Lower leg skin (tissue), 4 donors: ENCODE measurements around the gene ZNF311. TPM values are rescaled to one million over a fixed set of nuclear protein-coding genes. Genes with fewer than 3 reads are reported as not detected.

ENCODE experiments used
- DNase-seq, 2 donors: peaks; one replicate each; pipeline ENCODE4 v3.0.0-alpha.2; 2019; ENCODE audit warnings: low spot score in 2 of 2
- H3K4me3 ChIP-seq: fragments of 200-600 bp; sonication (generic); 2 replicates; pipeline ENCODE4 v1.5.1; 2017; ENCODE audit warnings: mild to moderate bottlenecking, low read depth; ENCODE audit not compliant: poor library complexity, severe bottlenecking
- CTCF ChIP-seq, 3 donors: fragments of 450-650 bp; IDR thresholded peaks; one replicate each; pipeline ENCODE4 v1.5.1; 2016; ENCODE audit warnings: antibody characterized with exemption in 3 of 3, mild to moderate bottlenecking in 3 of 3, moderate library complexity in 2 of 3
- POLR2A ChIP-seq, 2 donors: fragments of 450-650 bp; IDR thresholded peaks; one replicate each; pipeline ENCODE4 v1.6.1; 2016 to 2017; ENCODE audit warnings: antibody characterized with exemption in 2 of 2, mild to moderate bottlenecking in 1 of 2, moderate library complexity in 1 of 2
- WGBS, 2 donors: methylation state at CpG; one replicate each; pipeline ENCODE4 v1.1.5; 2018; 5-methylcytosine and 5-hydroxymethylcytosine counted together
- intact Hi-C: fragments of 100-400 bp; cut with DNase I; formaldehyde crosslinking; loops from one replicate; pipeline ENCODE4 v1.15.0; 2023; ENCODE audit warnings: low total_unique reads
- total RNA-seq, 4 donors: library from RNA; depleted of rRNA; stranded (reverse); fragments of >200 nt; gene quantifications; one replicate each; pipeline ENCODE4 v1.1.0, GENCODE V29; 2016

Gene ZNF311
- total RNA-seq, 4 donors from 2014 or later: 0.69 to 1.4 (median 1.1) TPM; not detected in 1

DNA sequence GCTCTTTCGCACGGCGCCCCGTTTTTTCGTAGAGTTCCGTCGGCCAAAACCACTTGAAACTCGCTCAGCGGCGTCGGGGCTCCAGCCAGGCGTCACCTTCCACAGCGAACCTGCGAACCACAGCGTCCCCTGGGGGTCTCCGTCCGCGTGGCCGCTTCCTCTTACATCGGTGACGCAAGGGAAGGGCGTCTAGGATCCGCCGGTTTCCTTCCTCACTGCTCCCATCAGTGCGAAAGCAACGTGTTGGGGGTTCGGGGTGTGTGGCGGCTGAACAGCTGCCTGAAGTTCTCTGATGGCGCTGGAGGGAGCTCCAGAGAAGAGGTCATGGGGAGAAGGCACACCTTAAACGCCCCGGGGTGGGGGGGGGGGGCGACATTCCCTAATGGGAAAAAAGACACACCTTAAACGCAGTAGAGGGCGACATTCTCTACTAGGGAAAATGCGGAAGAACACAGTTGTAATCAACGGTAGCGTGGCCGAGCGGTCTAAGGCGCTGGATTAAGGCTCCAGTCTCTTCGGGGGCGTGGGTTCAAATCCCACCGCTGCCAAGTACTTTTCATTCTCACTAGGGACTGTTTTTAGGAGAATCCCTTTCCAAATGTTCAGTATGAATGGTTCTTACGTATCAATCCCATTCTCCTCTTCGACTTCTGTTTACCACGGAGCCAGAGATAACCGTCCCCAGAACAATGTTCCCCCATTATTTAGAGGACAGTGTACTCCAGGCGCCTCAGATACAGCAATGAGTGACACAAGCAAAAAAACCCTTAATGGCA is 16.4 kb downstream of the ZNF311 start:
- no peak overlapping the region for H3K4me3 ChIP-seq
- DNase-seq: peak in 1 of 2 donors; percentile 90
- intact Hi-C loops: no loop called here
- 15 to 18% methylated on average over 36 to 48 of the region's 48 CpGs for WGBS, 2 donors
- TF ChIP-seq CTCF (IDR thresholded peaks at IDR 0.05): no peak
- no peak for TF ChIP-seq POLR2A (IDR thresholded peaks at IDR 0.05)

DNA sequence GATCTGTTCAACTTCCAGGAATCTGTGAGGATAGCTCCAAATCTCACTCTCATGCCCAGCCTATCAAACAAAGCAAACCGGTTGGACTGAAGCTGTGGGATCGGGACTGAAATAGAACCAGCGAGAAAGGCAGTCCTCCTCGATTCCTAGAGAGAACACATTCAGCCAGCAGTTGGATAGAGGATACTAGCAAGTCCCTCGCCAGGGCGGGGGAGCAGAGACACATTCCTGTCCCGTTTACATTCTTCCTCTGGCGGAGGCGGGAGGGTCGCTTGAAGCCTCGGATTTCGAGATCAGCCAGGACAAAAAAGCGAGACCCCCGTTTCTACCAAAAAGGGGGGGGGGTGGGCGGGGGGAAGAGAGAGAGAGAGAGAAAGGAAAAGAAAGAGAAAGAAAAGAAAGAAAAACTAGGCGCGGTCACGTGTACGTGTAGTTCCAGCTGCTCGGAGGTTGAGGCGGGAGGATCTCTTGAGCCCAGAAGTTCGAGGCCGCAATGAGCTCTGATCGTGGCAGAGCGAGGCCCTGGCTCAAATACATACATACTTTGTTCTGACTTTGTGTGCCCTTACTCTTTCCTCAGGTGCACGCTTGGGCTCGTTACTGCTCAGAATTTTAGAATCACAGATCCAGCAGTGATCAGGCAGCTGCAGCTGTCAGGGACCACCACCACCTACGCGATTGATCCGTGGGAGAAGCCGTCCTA is 19.5 kb downstream of the ZNF311 start:
- intact Hi-C loops: no loop called here
- H3K4me3 ChIP-seq: peak overlapping the region; percentile 21
- no peak for TF ChIP-seq POLR2A (IDR thresholded peaks at IDR 0.05)
- peak; percentile 85 to 96 for DNase-seq
- 9% methylated on average over 30 to 31 of the region's 31 CpGs for WGBS, 2 donors

- TF ChIP-seq POLR2A (IDR thresholded peaks at IDR 0.05): no peak
- TF ChIP-seq CTCF (IDR thresholded peaks at IDR 0.05): no peak
- intact Hi-C loops: no loop called here
- no peak overlapping the region for H3K4me3 ChIP-seq
- WGBS, 2 donors: 69 to 76% methylated on average over 5 of the region's 5 CpGs
- DNase-seq: no peak
Observed at GRCh38 chr6:28983838-28984237, 21.3 kb downstream of the ZNF311 start.

GRCh38 chr6:28982476-28983266 is 22.4 kb downstream of the ZNF311 start:
- no peak for DNase-seq
- intact Hi-C loops: no loop called here
- 20 to 22% methylated on average over 17 of the region's 17 CpGs for WGBS, 2 donors
- TF ChIP-seq CTCF (IDR thresholded peaks at IDR 0.05) (no peak), POLR2A (IDR thresholded peaks at IDR 0.05) (no peak)
- no peak overlapping the region for H3K4me3 ChIP-seq

DNA sequence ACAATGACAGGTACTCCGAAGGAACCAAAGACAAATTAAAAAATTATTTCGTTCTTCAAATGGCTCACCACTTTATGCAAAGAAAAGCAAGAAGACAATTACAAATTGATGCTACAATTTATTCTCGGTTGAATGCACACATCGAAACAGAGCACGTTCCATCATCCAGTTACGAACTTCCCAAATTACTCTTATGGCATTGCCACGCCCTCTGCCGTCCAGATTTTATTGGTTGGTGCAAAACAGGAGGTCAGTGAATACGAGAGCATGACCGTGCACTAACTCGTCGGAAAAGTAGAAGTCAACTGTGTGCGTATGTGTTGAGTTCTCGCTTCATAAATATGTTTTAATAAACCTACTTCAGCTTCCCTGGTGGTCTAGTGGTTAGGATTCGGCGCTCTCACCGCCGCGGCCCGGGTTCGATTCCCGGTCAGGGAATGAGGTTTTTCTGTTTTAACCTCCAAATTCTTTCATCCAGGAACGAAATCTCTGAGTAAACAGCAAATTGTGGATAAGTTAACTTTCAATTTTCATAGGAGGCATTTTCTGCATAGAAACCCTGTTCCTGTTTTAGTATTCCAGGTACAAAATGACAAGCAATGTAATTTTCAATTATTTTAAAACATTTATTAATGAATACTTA is 23.2 kb downstream of the ZNF311 start:
- WGBS, 2 donors: 0 to 1% methylated on average over 23 of the region's 23 CpGs
- peak overlapping the region; percentile 33 for H3K4me3 ChIP-seq
- no peak for TF ChIP-seq CTCF (IDR thresholded peaks at IDR 0.05)
- no peak for TF ChIP-seq POLR2A (IDR thresholded peaks at IDR 0.05)
- peak; percentile 91 to 95 for DNase-seq
- intact Hi-C loops: no loop called here
